Measurements from ENCODE around the gene CCM2L.

The CCM2L gene

DNA sequence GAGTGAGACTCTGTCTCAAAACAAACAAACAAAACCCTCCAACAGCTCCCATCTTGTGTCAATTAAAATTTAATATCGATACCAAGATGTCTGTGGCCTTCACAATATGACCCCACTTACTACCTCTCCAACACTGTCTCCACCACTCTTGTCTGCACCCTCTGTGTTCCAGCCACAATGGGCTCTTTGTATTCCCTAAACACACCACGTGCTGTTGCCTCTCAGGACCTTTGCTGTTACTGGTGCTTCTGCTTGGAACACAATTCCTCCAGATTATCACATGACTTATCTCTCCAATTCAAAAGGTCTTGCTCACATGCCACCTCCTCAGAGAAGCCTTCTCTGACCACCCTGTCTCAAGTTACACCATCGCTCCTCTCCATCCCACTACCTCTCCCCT lies 35.8 kb downstream of the CCM2L start:
- TF ChIP-seq FOXM1 (IDR thresholded peaks at IDR 0.05; ENCODE audit: borderline replicate concordance, low read depth) (no peak), TCF12 (IDR thresholded peaks at IDR 0.05; ENCODE audit: low read depth) (no peak), CREB1 (IDR thresholded peaks at IDR 0.05; ENCODE audit: low read depth) (no peak), EP300 (IDR thresholded peaks at IDR 0.05; ENCODE audit: borderline replicate concordance) (no peak), TAF1 (IDR thresholded peaks at IDR 0.05; ENCODE audit: low read depth) (no peak), ZBTB7A (IDR thresholded peaks at IDR 0.05; ENCODE audit: low read depth) (no peak), TEAD4 (IDR thresholded peaks at IDR 0.05) (no peak)
- TF ChIP-seq, protein P1, sequence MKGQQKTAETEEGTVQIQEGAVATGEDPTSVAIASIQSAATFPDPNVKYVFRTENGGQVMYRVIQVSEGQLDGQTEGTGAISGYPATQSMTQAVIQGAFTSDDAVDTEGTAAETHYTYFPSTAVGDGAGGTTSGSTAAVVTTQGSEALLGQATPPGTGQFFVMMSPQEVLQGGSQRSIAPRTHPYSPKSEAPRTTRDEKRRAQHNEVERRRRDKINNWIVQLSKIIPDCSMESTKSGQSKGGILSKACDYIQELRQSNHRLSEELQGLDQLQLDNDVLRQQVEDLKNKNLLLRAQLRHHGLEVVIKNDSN (IDR thresholded peaks at IDR 0.05): no peak

DNA sequence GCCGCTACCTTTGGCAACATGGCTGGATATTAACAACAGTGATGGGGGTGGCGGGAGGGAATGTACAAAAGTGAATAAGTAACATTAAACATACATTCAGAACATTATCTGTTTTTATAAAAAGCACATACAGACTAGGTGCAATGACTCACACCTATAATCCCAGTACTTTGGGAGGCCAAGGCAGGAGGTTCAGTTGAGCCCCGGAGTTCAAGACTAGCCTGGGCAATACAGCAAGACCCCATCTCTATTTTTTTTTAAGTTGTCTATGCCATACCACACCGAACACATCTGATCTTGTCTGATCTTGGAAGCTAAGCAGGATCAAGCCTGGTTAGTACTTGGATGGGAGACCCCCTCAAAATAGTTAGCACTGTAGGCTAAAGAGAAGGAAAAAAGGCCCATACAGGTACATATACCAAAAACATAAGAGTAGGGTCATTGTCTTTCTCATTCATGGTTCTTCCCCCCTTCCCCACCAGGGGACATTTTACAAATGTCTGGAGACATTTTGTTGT lies 40.1 kb downstream of the CCM2L start:
- TF ChIP-seq CEBPB (IDR thresholded peaks at IDR 0.05) (no peak), TCF12 (IDR thresholded peaks at IDR 0.05; ENCODE audit: low read depth) (no peak), TAF1 (IDR thresholded peaks at IDR 0.05; ENCODE audit: low read depth) (no peak)
- TF ChIP-seq, protein P2, sequence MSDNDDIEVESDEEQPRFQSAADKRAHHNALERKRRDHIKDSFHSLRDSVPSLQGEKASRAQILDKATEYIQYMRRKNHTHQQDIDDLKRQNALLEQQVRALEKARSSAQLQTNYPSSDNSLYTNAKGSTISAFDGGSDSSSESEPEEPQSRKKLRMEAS (IDR thresholded peaks at IDR 0.05): no peak

DNA sequence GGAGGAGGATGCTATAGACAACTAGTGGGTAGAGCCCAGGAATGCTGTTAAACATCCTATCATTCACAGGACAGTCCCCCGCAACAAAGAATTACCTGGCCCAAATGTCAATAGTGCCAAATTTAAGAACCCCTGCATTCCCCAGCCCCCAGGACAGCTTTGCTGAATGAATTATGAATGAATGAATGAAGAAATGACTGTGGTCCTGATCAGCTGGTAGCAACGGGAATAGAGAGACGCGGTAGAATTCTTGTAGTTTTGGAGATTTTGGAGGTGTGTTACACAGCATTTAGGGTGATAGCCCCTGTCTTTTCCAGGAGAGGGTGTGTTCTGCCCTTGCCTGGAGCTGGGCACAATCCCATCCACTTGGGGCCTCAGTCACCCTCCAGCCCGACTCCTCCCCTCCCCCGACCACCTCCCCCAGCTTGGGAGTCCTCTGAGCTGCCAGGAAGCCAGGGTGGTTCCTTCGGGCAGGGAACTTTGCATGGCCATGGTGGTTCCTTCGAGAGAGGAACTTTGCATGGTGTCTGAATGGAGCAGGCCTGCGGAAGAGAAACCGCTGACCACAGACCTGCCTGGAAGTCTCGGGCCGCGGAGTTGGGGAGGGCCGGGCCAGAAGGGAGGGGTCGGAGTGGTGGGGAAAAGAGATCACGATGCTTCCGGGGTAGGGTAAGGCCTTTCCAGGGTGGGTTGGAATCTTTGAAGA lies 40.8 kb downstream of the CCM2L start:
- TF ChIP-seq TEAD4 (IDR thresholded peaks at IDR 0.05): no peak
- TF ChIP-seq, protein P3, sequence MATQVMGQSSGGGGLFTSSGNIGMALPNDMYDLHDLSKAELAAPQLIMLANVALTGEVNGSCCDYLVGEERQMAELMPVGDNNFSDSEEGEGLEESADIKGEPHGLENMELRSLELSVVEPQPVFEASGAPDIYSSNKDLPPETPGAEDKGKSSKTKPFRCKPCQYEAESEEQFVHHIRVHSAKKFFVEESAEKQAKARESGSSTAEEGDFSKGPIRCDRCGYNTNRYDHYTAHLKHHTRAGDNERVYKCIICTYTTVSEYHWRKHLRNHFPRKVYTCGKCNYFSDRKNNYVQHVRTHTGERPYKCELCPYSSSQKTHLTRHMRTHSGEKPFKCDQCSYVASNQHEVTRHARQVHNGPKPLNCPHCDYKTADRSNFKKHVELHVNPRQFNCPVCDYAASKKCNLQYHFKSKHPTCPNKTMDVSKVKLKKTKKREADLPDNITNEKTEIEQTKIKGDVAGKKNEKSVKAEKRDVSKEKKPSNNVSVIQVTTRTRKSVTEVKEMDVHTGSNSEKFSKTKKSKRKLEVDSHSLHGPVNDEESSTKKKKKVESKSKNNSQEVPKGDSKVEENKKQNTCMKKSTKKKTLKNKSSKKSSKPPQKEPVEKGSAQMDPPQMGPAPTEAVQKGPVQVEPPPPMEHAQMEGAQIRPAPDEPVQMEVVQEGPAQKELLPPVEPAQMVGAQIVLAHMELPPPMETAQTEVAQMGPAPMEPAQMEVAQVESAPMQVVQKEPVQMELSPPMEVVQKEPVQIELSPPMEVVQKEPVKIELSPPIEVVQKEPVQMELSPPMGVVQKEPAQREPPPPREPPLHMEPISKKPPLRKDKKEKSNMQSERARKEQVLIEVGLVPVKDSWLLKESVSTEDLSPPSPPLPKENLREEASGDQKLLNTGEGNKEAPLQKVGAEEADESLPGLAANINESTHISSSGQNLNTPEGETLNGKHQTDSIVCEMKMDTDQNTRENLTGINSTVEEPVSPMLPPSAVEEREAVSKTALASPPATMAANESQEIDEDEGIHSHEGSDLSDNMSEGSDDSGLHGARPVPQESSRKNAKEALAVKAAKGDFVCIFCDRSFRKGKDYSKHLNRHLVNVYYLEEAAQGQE (IDR thresholded peaks at IDR 0.05; ENCODE audit: low read depth): no peak
- TF ChIP-seq TCF12 (IDR thresholded peaks at IDR 0.05; ENCODE audit: low read depth): no peak

DNA sequence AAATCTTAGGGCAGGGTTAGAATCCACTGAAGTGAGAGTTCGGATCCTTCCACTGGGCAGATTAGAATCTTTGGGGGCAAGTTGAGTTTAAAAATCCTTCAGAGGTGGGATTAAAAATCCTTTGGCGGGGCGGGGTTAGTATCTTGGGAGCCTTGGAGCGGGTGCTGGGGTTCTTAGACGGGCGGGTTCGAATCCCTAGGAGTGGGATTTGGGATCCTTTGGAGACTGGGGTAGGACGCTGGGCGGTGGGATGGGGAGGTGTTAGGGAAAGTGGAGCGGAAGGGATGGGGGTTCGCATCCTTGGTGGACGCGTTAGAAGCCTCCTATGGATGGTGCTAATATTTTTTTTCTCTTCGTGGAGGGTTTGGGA lies 41.5 kb downstream of the CCM2L start:
- no peak for TF ChIP-seq FOXM1 (IDR thresholded peaks at IDR 0.05; ENCODE audit: borderline replicate concordance, low read depth)
- no peak for TF ChIP-seq TCF12 (IDR thresholded peaks at IDR 0.05; ENCODE audit: low read depth)
- TF ChIP-seq, protein P2 (IDR thresholded peaks at IDR 0.05): no peak
- TF ChIP-seq YY1 (IDR thresholded peaks at IDR 0.05; ENCODE audit: low read depth): no peak
- no peak for TF ChIP-seq NFIC (IDR thresholded peaks at IDR 0.05)
- TF ChIP-seq, protein P3 (IDR thresholded peaks at IDR 0.05; ENCODE audit: low read depth): no peak
- TF ChIP-seq, protein P1 (IDR thresholded peaks at IDR 0.05): no peak
- no peak for TF ChIP-seq ZBTB7A (IDR thresholded peaks at IDR 0.05; ENCODE audit: low read depth)
- no peak for TF ChIP-seq TAF1 (IDR thresholded peaks at IDR 0.05; ENCODE audit: low read depth)

DNA sequence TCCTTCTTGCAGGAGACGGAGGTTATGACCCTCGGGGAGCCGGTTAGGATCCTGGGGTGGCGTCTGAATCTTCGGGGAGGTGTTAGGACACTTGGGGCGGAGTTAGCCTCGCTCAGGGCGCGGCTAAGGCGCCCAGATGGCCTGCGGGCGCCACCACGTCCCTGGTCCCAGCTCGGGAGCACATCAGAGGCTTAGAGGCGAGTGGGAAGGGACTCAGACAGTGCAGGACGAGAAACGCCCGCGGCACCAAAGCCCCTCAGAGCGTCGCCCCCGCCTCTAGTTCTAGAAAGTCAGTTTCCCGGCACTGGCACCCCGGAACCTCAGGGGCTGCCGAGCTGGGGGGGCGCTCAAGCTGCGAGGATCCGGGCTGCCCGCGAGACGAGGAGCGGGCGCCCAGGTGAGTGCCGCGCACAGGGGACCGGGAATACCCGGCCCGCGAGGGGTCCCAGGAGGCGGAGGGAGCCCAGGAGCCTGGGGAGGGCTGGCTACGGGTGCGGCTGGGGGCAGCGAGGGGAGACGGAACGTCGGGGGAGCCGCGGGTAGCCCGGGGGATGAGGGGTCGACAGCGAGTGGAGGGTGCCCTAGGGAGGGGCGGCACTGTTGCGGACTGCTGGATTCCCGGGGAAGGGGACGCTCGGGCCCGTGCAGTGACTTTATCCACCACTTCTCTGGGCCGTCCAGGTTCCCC lies 42.0 kb downstream of the CCM2L start, which contains the start of gene HCK:
TSS of gene HCK (plus strand) at position 153 of the 688 bp plus-strand sequence.
- TF ChIP-seq, protein P3 (IDR thresholded peaks at IDR 0.05; ENCODE audit: low read depth): no peak
- TF ChIP-seq FOXM1 (IDR thresholded peaks at IDR 0.05; ENCODE audit: borderline replicate concordance, low read depth) (no peak), NFIC (IDR thresholded peaks at IDR 0.05) (no peak), TAF1 (IDR thresholded peaks at IDR 0.05; ENCODE audit: low read depth) (no peak), TCF12 (IDR thresholded peaks at IDR 0.05; ENCODE audit: low read depth) (no peak), EGR1 (IDR thresholded peaks at IDR 0.05) (no peak), YY1 (IDR thresholded peaks at IDR 0.05; ENCODE audit: low read depth) (no peak), CREB1 (IDR thresholded peaks at IDR 0.05; ENCODE audit: low read depth) (no peak)
- TF ChIP-seq, protein P2 (IDR thresholded peaks at IDR 0.05): no peak
